ENCODE measurements around the gene ZYX. TPM values are rescaled to one million over a fixed set of nuclear protein-coding genes. Genes with fewer than 3 reads are reported as not detected.
A peak's percentile ranks its signal among the peaks of the same experiment; 100 is the strongest.

The ZYX gene, protein sequence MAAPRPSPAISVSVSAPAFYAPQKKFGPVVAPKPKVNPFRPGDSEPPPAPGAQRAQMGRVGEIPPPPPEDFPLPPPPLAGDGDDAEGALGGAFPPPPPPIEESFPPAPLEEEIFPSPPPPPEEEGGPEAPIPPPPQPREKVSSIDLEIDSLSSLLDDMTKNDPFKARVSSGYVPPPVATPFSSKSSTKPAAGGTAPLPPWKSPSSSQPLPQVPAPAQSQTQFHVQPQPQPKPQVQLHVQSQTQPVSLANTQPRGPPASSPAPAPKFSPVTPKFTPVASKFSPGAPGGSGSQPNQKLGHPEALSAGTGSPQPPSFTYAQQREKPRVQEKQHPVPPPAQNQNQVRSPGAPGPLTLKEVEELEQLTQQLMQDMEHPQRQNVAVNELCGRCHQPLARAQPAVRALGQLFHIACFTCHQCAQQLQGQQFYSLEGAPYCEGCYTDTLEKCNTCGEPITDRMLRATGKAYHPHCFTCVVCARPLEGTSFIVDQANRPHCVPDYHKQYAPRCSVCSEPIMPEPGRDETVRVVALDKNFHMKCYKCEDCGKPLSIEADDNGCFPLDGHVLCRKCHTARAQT
- 9.4 TPM for total RNA-seq

DNA sequence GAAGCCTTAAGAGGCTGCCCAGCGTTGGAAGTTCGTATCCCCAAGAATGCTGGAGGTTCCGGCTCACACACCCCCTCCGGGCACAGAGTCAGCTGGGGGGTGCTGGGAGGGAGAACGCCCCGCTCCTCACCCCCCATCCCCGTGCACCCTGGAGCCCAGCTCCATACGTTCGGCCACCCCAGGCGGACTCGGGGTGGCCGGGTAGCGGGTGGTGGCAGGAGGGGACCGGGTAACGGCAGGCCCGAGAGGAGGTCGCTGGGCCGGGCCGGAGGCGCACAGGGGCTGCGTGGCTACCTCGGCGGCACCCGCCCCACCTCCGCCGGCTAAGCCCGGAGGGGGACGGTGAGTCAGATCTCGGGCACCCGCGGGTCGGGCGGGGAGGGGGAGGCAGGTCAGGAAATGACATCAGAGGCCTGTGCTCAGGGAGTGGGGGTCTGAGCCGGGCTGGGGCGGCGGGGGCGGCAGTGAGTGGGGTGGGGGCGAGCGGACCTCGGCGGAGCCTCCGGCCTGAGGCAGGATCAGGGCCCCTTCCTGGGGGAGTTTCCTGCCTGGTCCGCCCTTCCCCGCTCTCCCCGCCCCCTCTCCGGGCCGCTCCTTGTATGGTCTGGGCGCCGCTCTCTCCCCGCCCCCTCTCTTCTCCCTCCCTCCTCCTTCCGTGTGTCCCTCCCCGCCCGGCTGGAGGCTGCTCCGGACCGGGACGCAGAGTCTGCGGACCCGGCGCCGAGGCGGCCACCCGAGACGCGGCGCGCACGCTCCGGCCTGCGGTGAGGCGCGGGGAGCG is at the start of gene ZYX:
Gene ZYX (plus strand): TSS at position 700 of the 781 bp plus-strand sequence. CDS start 227 bp downstream, outside the sequence.
- DNase-seq = peak; percentile 82

DNA sequence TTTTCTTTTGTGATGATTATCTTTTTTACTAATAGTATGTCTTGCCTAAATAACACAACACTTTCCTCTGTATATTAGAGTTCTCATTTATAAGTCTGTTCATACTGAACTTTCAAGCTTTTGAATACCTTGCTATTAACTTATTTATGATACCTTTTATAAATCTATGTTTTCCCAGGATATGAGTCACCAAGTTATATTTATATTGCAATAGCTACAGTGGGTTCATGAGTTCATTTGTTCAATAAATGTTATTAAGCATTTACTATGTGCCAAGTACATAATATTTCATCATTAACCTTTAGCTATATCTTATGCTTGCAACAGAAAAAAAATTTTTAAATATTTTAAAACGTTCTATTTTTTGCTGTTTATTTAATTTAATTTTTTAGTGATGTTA is 46.9 kb upstream of the ZYX start:
- no peak for DNase-seq

DNA sequence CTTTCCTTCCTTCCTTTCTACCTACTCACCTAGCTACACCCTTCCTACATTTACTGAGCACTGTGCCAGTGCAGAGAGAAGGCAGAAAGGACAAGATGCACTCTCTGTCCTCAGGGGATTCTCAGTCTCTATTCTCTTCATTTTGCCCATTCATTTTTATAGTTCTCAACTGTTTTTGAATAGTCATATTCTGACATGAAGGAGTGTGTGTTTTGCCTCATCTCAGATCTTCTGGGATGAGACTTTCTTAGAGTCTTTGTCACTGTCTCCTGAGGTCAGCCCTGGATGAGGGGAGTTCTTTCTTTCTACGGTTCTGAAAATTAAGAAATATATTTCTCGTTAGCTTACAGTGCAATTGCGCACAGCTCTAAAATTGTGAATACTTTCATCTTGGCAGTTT is 43.9 kb upstream of the ZYX start:
- DNase-seq = no peak

DNA sequence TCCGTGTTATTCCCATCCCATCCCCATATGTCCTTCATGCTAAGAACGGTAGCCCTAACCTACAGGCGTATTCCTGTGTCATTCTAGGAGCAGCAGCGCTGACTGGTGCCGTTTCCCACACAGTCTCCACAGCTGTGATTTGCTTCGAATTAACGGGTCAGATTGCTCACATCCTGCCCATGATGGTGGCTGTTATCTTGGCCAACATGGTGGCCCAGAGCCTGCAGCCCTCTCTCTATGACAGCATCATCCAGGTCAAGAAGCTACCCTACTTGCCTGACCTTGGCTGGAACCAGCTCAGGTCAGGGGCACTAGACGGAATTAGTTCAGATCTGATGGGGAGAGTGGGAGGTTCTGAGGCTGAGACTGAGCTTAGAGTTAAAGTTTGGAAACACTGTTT is 39.3 kb upstream of the ZYX start:
- DNase-seq = no peak

DNA sequence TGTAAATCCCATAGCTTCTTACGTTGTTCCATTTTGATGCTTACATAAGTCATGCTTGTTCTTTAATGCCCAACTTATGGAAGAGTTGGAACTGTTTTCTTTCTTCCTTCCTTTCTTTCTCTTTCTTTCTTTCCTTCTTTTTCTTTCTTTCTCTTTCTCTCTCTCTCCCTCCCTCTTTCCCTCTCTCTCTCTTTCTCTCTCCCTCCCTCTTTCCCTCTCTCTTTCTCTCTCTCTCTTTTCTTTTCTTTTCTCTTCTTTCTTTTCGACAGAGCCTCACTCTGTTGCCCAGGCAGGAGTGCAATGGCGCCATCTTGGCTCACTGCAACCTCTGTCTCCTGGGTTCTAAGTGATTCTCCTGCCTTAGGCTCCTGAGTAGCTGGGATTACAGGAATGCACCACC is 37.5 kb upstream of the ZYX start:
- no peak for DNase-seq

DNA sequence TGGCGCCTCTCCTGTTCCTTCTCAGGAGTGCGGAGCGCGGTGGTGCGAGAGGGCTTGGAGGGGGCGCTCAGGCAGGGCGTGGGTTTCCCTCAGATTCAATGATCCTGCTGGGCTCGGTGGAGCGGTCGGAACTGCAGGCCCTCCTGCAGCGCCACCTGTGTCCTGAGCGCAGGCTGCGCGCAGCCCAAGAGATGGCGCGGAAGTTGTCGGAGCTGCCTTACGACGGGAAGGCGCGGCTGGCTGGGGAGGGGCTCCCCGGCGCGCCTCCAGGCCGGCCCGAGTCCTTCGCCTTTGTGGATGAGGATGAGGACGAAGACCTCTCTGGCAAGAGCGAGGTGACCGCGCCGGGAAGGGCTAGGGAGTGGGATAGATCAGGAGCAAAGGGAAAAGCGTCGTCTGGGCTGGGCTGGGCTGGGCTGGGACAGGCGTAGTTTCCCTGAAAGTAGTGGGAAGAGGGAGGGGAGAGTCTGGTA is 35.7 kb upstream of the ZYX start:
- DNase-seq = no peak

DNA sequence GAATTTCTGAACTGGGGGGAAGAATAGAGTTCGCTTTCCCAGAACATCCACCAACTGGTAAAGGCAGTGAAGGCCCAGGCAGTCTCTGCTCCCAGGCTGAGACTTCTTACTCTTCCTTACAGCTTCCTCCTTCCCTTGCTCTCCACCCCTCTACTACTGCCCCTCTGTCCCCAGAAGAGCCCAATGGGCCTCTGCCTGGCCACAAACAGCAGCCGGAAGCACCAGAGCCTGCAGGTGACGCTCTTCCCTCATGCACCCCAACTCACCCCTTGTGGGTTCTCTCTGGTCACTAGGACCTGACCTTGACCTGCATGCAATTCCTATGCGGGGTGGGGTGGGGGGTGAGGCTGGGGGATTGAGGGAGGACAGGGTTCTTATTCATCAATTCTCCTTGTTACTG is 35.1 kb upstream of the ZYX start:
- no peak for DNase-seq

DNA sequence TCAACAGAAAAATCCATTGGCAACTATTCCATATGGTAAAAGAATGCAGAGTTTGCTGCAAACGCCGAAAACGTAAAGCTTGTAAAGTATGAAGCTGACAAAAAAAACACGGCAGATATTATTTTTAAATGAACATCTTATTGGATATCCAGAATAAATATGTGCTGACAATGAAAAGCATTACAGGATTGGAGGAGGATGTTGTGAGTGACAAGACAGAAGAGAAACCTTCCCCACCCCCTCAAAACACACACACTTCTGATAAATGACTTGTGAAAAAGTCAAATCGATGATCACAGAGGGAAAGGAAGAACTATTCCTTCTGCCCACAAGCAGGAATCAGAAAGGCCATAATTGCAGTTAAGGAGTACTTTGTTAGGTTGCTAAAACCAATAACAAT is 33.2 kb upstream of the ZYX start:
- no peak for DNase-seq

DNA sequence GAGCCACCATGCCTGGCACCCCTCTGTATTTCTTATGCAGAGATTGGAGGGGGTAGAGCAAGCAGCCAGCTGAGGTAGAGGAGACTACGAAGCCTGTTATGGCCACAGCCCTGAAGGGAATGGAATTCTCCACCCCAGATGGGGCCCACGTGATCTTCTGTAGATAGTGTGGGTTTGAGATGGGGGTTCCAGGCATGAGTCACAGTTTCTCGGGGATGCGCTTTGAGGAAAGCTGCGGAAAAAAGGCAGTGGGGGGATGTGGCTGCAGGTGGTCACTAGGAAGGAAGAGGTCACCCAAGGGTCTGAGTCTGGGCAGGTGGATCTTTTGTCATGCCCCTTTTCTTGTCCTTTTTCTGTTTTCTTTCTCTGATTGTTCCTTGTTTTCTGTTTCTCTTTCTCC is 30.1 kb upstream of the ZYX start:
- peak; percentile 67 for DNase-seq

DNA sequence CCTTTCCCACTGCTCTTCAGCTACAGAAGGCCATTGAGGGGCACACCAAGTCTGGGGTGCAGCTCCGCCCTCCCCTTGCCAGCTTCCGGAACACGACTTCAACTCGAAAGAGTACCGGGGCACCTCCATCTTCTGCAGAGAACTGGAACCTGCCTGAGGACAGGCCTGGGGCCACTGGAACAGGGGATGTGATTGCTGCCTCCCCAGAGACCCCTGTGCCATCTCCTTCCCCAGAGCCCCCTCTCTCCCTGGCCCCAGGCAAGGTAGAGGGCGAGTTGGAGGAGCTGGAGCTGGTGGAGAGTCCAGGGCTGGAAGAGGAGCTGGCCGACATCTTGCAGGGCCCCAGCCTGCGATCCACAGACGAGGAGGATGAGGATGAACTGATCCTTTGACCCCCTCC is 29.6 kb upstream of the ZYX start:
- no peak for DNase-seq

DNA sequence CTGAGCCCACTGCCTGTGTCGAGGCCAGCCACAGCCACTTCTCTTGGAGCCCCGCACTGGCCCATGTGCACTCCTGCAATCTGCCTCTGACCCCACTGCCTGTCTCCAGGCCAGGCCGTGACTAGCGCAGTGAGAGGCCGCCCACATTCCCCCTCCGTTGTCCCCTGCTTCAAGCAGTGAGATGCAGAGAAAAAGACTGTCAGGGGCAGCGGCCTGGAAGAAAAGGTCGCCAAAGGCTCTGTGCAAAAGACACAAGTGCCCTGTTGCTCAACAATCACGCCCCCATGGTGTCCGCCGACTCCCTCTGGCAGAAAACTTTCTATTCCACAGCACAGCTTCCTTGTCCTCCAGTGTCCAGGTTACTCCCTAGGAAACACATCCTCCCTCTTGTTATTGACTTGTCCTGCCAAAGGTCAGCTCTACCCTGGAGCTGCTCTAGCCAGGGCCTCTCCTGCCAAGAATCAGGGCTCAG is 28.6 kb upstream of the ZYX start:
- DNase-seq = no peak

DNA sequence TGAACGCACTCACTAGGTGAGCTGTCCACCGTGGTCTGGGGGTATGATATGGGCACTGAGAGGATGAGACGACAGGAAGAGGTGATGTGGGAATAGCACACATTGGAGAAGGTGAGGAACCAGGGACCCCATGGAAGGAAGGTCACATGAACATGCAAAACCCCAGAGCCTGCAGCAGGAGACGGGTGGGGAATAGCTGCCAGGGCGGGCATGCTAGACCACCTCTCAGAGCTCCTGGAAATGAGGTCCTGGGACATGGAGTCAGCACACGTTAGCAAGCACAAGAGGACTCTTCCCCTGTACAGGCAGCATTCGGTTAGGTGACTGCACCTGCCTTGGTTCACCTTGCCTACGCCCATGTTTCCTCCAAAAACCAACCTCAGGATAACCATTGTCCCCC is 26.8 kb upstream of the ZYX start:
- no peak for DNase-seq

DNA sequence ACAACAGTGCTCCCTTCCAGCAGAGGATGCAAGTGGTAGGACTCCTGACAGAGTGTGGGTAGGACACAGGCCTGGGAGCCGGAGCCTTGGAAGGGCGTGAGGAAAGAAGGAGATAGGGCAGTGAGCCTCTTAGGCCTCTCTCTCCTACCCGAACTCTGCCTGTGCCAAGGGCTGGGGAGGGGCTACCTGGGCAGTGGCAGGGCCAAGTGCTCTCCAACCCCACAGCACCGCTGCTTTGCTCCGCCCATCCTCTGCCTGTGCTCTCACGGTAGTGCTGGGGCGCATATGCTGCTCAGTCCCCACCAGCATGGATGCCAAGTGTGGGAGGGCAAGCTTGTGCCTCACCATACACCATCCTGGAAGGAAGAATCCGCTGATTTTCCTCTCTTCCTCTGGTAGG is 26.2 kb upstream of the ZYX start:
- no peak for DNase-seq

DNA sequence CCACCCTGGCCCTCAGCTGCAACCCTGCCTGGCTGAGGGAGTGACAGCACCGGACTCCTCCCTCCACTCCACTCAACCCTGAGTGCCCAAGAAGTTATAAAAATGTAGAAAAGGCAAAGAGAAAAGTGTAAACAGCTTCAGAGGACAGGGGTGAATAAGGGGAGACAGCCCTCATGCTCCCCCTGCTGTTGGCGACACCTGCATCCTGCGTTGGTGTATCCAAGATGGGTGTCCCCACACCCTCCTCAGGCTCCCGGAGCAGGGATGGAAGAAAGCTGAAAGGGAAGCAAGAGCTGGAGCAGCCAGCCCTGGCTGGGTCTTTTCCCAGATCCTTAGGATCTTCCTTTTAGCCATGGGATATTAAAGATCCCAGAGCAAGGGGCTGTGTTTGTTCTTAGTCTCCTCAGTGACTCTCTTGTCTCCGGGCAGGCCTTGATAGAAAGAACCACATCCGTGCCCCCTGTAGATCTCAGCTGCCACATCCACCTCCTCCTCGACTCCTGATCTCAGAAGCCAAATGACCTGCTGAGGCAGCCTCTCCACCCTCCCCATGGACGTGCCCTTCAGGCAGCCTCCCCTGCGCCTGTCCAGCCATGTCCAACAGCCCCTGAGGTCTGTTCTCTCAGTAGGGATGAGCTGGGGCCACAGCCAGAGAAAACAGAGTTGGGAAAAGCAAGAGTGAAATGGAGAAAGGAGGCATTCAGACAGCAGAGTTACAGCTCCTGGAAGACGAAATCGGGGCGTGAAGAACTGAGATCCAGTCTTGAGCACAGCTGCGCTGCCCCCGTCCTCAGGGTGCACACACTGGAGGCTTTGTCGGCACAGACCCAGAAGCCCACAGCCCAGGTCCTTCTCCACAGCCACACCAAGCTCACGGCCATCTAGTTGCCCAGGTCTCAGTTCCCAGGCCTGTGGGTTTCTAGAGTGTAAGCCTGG is 25.4 kb upstream of the ZYX start:
- DNase-seq = no peak

DNA sequence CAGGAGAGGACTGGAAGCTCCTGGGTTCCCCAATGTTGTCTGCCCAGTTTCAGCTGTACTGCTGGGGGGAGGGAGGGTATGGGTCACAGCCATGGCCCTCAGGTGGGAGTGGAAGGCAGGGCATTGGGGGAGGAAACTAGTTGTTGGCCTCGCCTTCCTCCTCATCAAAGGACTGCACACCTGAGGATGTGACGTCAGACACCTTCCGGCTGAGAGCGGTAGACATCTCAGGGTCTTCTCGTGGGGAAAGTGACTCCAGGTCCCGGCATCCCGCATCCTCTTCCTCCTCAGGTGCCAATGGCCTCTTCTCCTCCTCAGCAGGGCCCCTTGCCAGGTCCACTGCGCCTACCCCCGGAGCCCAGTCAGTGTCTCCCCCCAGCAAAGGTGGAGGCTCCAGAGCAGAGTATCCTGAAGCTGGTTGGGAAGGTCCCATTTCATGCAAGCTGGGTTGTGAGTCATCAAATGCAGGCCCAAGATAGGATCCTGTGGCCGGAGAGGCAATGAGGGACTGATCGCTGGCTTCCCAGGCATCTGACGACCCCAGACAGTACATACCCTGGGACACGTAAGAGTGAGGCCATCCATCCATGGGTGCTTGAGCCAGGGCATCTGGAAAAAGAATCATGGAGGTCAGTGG is 24.6 kb upstream of the ZYX start:
- no peak for DNase-seq

DNA sequence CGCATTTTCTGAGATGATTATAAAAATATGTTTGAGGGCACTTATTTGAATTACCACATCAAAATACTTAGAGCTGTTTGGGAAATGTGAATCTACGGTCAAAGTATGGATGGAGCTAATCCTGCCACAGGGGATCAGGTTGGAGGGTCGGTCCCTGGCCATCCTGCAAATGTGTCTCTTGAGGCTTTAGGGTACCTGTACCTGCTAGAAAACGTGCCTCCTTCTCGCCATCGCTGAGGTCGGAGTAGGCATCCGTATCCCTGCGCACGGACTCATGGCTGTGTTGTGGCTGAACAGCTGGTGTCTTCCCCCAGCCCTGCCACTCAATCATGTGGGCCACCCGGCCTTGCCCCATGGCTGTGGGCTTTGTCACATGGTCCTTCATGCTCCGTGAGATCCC is 22.5 kb upstream of the ZYX start:
- DNase-seq = no peak

DNA sequence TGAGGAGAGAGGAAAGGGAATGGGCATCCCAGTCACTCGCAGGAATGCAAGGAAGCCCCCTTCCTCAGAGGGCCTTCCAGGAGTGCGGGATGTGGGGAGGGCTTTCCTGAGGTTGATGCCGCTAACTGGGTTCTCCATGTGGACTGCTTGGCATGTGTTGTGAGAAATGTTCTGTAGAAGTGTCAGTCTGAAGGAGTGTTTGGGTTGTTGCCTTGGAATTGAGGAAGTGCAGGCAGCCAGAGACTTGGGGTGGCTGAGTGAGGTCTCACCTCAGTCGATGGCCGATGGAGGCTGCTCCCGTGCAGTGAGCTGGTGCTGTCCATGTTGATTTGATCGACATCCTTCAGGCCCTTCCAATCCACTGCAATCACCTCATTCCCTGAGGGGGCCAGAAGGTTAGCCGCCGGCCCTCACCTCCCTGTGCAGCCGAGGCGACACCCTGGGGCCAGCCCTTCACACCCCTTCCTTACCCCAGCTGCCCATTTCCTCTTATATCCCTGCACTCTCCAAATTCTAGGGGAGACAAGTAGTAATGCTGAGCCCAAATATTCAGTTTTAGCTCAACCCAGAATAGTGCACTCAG is 21.3 kb upstream of the ZYX start:
- DNase-seq = no peak

DNA sequence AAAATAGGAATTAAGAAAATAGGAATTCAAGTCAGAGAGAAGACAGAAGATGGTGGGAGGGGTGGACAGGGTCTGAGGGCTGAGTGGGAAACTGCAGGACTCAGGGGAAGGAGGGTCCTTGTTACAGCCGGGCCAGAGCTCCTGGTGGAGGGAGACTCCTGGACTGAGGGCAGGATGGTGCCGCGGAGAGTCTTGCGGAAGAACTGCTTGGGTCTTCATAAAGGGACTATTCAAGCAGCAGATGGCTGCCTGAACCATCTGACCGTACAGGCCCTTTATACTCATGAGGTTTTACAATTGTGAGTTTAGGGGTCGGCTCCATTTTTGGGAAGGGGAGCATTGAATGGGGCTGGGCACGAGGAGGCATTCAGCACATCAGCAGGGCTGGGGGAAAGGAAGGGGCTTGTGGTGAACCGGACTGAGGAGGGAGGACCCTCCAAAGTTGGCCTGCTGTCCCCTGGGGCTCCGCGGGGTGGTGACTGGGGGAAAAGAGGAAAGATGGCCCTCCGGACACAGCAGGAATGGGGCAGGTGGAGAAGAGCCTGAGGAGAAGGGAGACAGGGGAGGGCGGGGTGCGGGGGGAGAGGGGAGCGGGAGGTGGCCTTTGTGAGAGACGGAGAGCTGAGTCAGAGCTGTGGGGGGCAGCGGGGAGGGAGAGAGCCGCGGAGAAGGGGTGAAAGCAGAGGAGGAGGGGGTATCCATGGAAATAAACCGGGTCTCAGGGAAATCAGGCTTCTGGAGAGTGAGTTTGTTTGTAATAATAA is 20.2 kb upstream of the ZYX start:
- peak; percentile 37 for DNase-seq

DNA sequence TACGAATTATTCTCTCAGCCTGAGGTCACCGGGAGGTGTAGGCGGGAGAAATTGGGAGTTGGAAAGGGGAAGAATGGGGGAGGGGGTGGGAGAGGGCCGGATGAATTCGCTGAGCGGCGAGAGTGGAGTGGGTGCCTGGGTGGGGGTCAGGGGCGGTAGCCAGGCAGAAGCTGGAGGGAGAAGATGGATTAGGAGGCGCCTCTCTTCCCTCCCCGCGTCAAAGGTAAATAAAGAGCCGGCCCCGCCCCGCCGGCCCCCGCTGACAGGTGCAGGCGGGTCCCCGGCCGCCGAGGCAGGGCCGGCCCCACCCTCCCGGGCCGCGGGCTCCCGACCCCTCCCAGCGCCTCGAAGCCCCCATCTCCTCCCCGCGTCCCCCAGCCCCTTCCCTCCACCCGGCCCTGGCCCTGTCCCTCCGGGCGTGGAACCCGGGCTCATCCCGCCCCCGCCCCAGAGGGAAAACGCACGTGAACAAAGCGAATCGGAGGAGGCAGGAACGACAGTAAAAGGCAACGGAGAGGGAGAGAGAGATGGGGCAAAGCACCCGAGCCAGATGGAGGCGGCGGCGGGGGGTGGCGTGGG is 19.5 kb upstream of the ZYX start:
- no peak for DNase-seq

Measured in occipital lobe (tissue), 2 donors.